ENCODE data around the gene NAALAD2.

DNA sequence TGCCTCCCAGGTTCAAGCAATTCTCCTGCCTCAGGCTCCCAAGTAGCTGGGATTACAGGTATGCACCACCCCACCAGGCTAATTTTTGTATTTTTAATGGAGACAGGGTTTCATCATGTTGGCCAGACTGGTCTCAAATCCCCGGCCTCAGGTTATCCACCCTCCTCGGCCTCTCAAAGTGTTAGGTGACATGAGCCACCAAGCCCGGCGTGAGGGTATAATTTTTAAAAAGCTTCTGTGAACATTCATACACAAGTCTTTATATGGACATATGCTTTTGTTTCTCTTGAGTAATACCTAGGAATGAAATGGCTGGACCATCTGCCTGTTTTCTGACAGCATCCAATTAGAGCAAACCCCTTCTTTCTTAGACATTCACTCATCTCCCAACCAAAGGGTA is 14.3 kb upstream of the NAALAD2 start:
- TF ChIP-seq POLR2AphosphoS5 (IDR thresholded peaks at IDR 0.05; ENCODE audit: low read depth, low read length) (no peak), POLR2A (IDR thresholded peaks at IDR 0.05; ENCODE audit: low read depth, low read length) (no peak)

Measured in GM12892 (cell line).